ENCODE data around the gene CMAS.

GRCh38 chr12:22066310-22066709, 20.3 kb downstream of the CMAS start:
- TF ChIP-seq CTCF (IDR thresholded peaks at IDR 0.05; ENCODE audit: poor library complexity) (no peak), EZH2phosphoT487 (IDR thresholded peaks at IDR 0.05; ENCODE audit: low read depth, severe bottlenecking, unreplicated experiment) (no peak)
